T-helper 22 cell (primary cell): ENCODE measurements around the gene LHX3.

ENCODE experiments used
- DNase-seq: peaks from one replicate; pipeline ENCODE4 v3.0.0-alpha.2; 2020; ENCODE audit warnings: low read depth

LHX3 gene

GRCh38 chr9:136192289-136193126 lies 12.4 kb downstream of the LHX3 start:
- DNase-seq = no peak

DNA sequence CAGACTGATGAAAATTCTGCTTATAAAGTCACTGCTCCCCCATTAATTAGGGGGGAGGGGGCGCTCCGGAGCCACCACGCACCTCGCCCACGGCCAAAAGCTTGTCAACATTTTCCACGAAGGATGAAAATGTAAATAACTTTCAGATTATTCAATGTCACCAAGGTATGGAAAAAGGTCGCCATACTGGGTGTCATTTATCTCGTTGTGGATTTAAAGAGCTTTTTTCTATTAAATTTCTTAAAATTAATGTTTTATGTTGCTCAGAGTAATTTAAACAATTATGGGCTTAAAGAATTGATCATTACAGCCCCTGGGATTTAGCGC lies 13.0 kb downstream of the LHX3 start:
- no peak for DNase-seq

DNA sequence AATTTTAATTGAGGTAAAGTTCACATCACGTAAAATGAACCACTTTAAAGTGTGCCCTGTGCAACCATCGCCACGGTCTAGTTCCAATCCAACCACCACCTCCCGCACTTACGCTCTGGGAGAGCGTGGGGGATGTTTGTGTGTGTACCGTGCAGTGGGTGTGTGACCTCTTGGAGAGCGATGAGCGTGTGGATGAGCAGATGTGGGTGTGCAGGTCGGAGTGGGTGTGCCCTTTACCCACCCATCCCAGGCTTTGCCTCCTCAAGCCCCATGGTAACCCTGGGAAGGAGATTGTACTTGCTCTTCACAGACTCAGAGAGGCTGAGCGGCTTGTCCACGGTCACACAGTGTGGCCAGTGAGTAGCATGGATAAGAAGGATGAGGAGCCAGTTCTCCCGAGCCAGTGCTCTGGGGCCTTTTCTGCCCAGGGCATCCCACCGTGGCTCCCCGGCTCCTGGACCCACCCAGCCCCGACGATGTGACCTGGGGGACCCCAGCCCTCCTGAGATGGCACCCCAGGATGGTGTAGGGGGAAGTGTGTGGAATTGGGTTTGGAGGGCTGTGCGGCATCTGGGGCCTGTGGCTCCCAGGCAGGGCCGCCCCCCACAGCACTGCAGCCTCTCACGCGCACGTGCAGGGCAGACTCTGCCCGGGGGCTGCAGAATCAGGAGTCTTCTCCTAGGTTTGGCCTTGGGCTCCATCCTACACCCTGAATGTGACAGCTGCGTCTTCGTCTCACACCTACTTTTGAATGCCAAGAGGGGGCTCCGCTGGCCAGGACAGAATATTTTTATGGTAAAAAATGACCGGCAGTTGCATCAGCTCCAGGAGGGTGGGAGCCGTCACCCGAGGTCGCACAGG lies 13.6 kb downstream of the LHX3 start:
- no peak for DNase-seq

DNA sequence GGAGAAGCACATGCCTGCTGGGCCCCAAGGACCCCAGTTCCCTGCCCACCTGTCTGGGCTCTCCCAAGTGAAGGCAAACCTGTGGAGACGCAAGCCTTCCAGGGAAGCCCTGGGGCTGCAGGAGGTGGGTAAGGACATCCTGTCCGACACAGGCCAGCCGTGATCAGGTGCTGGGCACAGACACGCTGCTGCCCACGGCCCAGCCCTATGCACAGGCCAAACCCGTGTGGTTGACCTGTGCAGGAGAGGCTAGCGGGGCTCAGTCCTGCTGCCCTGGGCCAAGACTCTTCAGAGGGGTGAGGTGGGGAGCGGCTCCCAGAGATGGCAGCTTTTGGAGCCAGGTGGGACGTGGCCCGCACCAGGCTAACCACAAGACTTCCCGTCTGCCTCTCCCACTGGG lies 14.3 kb downstream of the LHX3 start:
- DNase-seq = no peak

DNA sequence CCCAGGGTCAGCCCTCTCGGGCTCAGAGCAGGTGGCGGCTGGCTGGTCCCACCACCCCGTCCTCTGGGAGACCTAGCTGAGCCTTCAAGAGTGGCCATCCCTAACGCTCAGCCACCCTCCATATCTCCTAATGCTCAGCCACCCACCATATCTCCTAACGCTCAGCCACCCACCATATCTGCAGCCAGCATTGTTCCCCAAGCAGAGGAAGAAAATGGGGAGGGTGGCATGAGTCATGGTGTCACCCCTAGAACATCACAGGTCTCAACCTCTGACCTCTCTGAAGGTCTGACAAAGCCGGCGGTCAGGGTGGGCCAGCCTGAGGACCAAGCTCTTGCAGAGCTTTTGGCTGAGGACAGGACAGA lies 14.7 kb downstream of the LHX3 start:
- DNase-seq = no peak

- DNase-seq = no peak
Observed at GRCh38 chr9:136189394-136190236, 15.3 kb downstream of the LHX3 start.

DNA sequence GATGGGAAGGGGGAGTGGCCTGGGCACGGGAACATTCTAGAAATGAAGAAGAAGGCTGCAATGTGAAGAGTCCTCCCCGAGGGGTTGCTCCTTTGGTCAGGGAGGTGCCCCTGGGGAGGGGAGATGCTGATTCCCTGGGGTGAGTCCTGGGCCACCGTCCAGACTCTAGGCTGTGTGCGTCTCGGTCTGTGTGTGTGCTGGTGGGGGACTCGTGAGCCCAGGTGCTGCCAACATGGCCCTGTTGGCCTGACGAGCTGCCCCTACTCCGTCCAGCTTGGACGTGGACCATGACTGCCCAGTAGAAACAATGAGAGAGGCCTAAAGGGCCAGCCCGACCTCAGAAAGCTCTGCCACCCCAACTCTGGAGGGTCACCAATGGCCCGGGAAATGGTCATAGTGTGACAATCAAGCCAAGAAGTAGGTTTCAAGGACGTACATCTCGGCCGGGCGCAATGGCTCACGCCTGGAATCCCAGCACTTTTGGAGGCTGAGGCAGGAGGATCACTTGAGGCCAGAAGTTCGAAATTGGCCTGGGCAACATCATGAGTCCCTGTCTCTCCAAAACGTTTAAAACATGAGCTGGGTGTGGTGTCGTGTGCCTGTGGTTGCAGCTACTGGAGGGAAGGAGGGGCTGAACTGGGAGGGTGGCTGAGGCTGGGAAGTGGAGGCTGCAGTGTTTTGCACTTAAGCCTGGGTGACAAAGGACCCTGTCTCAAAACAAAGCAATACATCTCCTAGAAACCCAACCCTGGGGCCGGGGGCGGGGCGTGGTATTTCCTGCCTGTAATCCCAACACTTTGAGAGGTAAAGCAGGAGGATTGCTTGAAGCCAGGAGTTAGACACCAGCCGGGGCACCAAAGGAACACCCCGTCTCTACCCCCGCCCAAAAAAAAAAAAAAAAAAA lies 17.0 kb downstream of the LHX3 start:
- no peak for DNase-seq

GRCh38 chr9:136187197-136187596 lies 17.7 kb downstream of the LHX3 start:
- no peak for DNase-seq

DNA sequence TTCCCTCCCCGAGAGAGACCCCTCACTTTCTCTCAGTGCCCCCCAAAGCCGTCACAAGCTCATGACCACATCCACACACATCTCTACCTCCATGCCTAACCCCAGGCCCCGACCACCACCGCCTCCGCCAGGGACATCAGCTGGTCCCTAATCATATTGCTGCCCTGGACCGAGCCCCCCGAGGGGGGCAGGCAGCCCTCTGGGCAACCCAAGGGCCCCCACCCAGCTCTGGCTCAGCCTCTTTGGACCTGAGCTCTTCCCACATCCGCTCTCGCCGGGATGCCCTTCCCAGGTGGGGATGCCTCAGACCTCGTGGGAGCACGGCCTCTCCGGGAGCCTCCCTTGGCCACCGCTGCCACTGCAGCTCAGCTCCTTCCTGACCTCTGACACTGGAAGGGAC lies 18.5 kb downstream of the LHX3 start:
- DNase-seq = no peak

GRCh38 chr9:136185596-136186366 lies 19.1 kb downstream of the LHX3 start:
- DNase-seq = no peak

DNA sequence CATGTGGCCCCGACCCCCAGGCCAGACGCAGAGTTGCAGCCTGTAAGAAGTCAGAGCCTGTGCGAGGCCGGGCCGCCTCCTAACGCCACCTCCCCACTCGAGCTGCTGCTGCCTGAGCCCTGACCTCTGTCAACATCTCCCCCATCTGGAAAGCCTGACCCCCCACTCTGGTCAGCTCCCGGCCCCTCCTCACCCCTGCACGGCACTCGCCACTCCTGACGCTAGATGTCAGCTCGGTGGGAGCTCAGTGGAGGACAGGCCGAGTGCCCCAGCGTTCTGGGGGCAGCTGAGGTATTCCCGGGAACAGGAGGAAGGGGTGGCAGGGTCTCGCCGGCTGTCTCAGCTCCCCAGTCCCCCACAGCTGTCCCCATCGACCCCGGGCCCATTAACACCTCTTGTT lies 19.9 kb downstream of the LHX3 start:
- DNase-seq = no peak

- no peak for DNase-seq
Observed at GRCh38 chr9:136182850-136183422, 22.0 kb downstream of the LHX3 start.

DNA sequence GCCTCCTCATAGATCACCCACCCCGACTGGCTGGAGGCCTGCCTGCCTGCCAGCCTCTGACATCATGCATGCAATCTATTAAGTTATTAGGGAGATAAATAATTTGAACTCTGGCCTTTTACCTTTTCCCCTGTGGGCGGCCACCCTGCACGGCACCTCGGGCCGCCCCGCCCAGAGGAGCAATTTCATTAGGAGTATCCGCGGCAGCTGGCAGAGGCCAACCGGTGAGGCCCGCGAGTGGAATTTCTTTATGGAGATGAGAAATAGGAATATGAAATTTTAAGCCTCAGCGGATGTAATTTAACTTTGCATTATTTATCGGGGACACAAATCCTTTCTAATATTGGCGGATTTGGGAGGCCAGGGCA lies 22.5 kb downstream of the LHX3 start:
- no peak for DNase-seq

GRCh38 chr9:136181784-136182419 lies 23.0 kb downstream of the LHX3 start:
- no peak for DNase-seq

GRCh38 chr9:136180586-136180985 lies 24.3 kb downstream of the LHX3 start:
- no peak for DNase-seq

DNA sequence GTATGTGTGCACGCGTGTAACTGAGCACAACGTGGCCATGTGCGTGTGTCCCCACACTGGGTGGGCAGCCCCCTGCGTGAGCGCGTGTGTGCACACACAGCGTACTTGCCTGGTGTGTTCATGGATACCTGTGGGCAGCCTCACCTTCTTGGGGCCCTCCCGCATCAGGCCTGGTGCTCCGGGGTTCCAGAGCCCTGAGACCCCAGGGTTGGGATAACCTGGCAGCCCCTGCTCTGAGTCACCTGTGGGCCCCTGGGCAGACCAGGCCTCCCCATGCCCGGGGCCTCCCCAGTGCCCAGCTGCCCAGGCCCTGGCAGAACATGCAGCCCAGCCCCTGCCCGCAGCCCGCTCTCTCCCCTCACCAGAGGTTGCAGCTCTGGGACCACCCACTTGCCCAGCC lies 25.2 kb downstream of the LHX3 start:
- DNase-seq = no peak

- DNase-seq = no peak
Observed at GRCh38 chr9:136179101-136179616, 25.8 kb downstream of the LHX3 start.

- DNase-seq = no peak
Observed at GRCh38 chr9:136178773-136179075, 26.2 kb downstream of the LHX3 start.

- DNase-seq = no peak
Observed at GRCh38 chr9:136178061-136178772, 26.7 kb downstream of the LHX3 start.
